ENCODE measurements around the gene LRRC8B. TPM values are rescaled to one million over a fixed set of nuclear protein-coding genes. Genes with fewer than 3 reads are reported as not detected.

Gene LRRC8B
- total RNA-seq, 1 experiment from 2014 or later = 14.8 TPM

DNA sequence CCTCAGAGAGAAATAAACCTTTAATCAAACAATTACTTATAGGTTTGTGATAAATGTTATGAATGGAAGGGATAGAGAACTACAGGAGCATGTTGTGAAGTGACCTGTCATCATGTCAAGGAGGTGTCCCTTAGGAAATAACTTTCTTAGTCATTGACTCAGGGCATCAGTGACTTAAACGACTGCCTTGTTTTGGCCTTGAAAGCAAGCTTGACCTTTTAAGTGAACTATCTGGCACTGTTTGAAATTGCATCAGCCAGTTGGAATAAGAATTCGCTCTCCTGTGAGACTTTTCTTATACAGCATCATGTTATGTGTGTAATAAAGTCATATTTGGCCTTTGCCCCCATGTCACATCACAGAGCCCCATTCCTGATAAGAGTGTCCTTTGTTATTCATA lies 30.9 kb downstream of the LRRC8B start:
- Histone ChIP-seq H3K9me3 (ENCODE audit: low read length) (no peaks in the 10 kb centered on the region; the same call in 1 of the 2 replicates), H3K9me2 (replicated peaks; ENCODE audit: insufficient read depth, low read length) (no peaks in the 10 kb centered on the region), H4K20me1 (ENCODE audit: insufficient read depth, low read depth, low read length) (no peaks in the 10 kb centered on the region), H3K27ac (ENCODE audit: low read length) (no peak overlapping the region), H3K4me1 (ENCODE audit: low read length) (peaks cover 30% of the 10 kb centered on the region), H3K4me3 (ENCODE audit: low read length) (no peak overlapping the region), H3K36me3 (ENCODE audit: insufficient read depth, low read length) (peaks cover 9% of the 10 kb centered on the region; the same call in 1 of the 2 replicates), H3K9ac (ENCODE audit: low read length) (no peak overlapping the region), H2AFZ (ENCODE audit: low read length) (no peak overlapping the region), H3K4me2 (ENCODE audit: low read depth, low read length, poor library complexity, severe bottlenecking) (no peak overlapping the region), H3K27me3 (ENCODE audit: low read length) (no peaks in the 10 kb centered on the region), H3K79me2 (ENCODE audit: low read length) (peaks cover 83% of the 10 kb centered on the region)
- DNase-seq = no peak

DNA sequence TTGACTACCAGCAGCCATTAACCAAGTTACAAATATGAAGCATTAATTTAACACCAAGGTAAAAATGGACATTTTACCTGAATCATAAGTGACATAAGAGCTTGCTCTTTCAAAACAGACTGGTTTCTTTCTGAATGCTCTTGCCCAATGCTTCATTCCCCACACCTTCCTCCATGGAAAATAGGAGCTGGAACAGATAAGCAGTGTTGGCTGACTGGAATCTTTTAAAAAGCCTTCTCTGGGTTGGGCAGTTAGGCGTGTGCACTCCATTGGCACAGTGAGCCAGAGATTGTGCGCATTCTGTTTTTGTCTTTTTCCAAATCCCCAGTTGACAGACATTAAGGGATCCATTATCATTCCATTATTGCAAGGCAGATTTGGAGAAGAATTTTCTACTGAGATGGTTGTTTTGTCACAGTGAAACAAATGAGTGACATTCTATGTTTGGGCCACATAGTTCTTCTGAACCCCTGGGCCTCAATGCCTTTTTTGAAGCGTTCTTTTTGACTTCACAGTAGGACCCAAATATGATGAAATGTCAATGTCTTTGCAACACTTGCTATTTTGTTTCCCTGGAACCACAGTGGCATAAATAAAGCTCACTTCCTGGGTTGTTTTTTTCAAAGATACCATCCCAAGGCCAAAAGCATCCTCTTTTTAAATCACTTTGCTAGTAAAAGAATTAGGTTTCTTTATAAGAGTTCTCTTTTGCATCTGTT lies 32.3 kb downstream of the LRRC8B start:
- H4K20me1 ChIP-seq (ENCODE audit: insufficient read depth, low read depth, low read length) = no peaks in the 10 kb centered on the region
- H3K4me1 ChIP-seq (ENCODE audit: low read length) = peaks cover 23% of the 10 kb centered on the region
- no peak for DNase-seq
- no peaks in the 10 kb centered on the region for H3K9me2 ChIP-seq (replicated peaks; ENCODE audit: insufficient read depth, low read length)
- H3K27me3 ChIP-seq (ENCODE audit: low read length) = no peaks in the 10 kb centered on the region
- H3K4me3 ChIP-seq (ENCODE audit: low read length) = no peak overlapping the region
- H3K36me3 ChIP-seq (ENCODE audit: insufficient read depth, low read length) = peaks cover 9% of the 10 kb centered on the region; the same call in 1 of the 2 replicates
- H3K9me3 ChIP-seq (ENCODE audit: low read length) = no peaks in the 10 kb centered on the region; the same call in 1 of the 2 replicates
- H3K79me2 ChIP-seq (ENCODE audit: low read length) = peaks cover 73% of the 10 kb centered on the region
- no peak overlapping the region for H2AFZ ChIP-seq (ENCODE audit: low read length)
- no peak overlapping the region for H3K27ac ChIP-seq (ENCODE audit: low read length)
- no peak overlapping the region for H3K9ac ChIP-seq (ENCODE audit: low read length)
- no peak overlapping the region for H3K4me2 ChIP-seq (ENCODE audit: low read depth, low read length, poor library complexity, severe bottlenecking)

DNA sequence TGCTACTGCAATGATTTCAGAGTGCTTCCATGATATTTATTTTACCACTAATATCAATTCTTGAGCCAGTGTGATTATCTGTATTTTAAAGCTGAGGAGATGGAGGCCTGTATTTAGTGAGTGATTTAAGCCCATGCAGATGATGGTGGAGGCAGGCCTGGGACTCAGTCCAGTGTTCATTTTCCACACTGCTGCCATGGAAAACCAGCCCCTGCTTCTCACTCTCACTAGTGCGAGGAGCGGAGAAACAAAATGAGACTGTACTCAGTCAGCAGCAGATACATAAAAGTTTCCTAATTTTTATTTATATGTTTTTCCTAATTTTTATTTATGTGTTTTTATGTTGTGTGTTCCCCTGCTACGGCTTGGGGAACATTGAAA lies 32.8 kb downstream of the LRRC8B start:
- Histone ChIP-seq H3K4me3 (ENCODE audit: low read length) (no peak overlapping the region), H4K20me1 (ENCODE audit: insufficient read depth, low read depth, low read length) (no peaks in the 10 kb centered on the region), H3K27me3 (ENCODE audit: low read length) (no peaks in the 10 kb centered on the region), H3K9me3 (ENCODE audit: low read length) (no peaks in the 10 kb centered on the region; the same call in 1 of the 2 replicates), H3K4me1 (ENCODE audit: low read length) (peaks cover 17% of the 10 kb centered on the region), H3K36me3 (ENCODE audit: insufficient read depth, low read length) (peaks cover 9% of the 10 kb centered on the region; the same call in 1 of the 2 replicates), H2AFZ (ENCODE audit: low read length) (no peak overlapping the region), H3K9me2 (replicated peaks; ENCODE audit: insufficient read depth, low read length) (no peaks in the 10 kb centered on the region), H3K9ac (ENCODE audit: low read length) (no peak overlapping the region), H3K79me2 (ENCODE audit: low read length) (peaks cover 77% of the 10 kb centered on the region), H3K27ac (ENCODE audit: low read length) (no peak overlapping the region), H3K4me2 (ENCODE audit: low read depth, low read length, poor library complexity, severe bottlenecking) (no peak overlapping the region)
- DNase-seq = no peak

DNA sequence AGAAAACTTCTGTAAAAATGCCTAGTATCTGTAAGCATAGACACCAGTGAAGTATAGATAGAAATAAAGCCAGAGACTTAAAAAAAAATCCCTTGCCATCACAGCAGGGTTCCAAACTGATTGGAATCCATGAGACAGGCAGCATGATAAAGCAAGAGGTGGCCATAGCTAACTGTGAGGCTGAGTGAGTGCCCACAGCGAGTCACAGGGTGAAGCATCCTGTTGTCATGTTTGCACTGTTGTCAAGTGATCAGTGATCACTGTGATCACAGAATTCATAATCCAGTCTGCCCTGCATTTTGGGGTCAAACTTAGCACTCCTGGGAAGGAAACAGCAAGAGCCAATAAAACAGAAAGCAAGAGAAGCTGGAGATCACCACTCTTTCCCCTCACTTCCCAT lies 33.3 kb downstream of the LRRC8B start:
- H3K9me2 ChIP-seq (replicated peaks; ENCODE audit: insufficient read depth, low read length) = no peaks in the 10 kb centered on the region

DNA sequence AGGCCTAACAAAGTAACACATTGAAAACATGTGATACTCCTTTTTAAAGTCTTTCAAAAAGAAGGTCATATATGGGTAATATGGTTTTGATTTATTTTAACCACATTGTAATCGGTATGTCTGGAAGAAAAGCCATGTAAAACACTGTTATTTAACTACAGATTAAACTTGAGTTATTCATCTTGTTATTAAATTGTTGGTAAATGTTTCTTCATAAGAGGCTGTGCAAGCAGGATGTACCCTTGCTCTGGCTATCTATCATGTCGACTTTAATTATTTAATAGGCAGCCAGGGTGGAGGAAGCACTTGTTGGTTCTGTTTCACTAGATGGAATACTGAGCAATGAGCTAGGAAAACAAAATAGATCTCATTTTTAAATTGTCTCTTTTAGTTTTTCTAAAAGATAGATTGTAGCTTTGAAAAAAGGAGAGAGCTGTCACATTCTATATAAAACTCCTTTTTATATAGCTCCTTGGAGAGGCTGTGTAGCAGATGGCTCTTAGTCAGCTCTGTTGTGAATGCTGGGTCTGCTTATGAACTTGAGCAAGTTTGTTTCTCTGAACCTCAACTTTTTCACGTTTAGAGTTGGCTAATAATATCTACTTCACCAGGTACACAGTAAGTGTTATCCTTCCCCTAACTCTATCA lies 39.5 kb downstream of the LRRC8B start:
- Histone ChIP-seq H3K79me2 (ENCODE audit: low read length) (peaks cover 76% of the 10 kb centered on the region), H2AFZ (ENCODE audit: low read length) (no peak overlapping the region), H3K27ac (ENCODE audit: low read length) (no peak overlapping the region), H3K36me3 (ENCODE audit: insufficient read depth, low read length) (0 out of 2 replicates have a peak, but pooled peaks cover 6% of the 10 kb centered on the region), H4K20me1 (ENCODE audit: insufficient read depth, low read depth, low read length) (peaks cover 4% of the 10 kb centered on the region; the same call in 1 of the 2 replicates), H3K9me2 (replicated peaks; ENCODE audit: insufficient read depth, low read length) (no peaks in the 10 kb centered on the region), H3K4me3 (ENCODE audit: low read length) (no peak overlapping the region), H3K4me1 (ENCODE audit: low read length) (peaks cover 2% of the 10 kb centered on the region), H3K9me3 (ENCODE audit: low read length) (no peaks in the 10 kb centered on the region; the same call in 1 of the 2 replicates), H3K27me3 (ENCODE audit: low read length) (no peaks in the 10 kb centered on the region), H3K9ac (ENCODE audit: low read length) (no peak overlapping the region), H3K4me2 (ENCODE audit: low read depth, low read length, poor library complexity, severe bottlenecking) (no peak overlapping the region)
- no peak for DNase-seq

More for the DNA sequence above, 33.3 kb downstream of the LRRC8B start:
- H2AFZ ChIP-seq (ENCODE audit: low read length) = no peak overlapping the region
- H3K36me3 ChIP-seq (ENCODE audit: insufficient read depth, low read length) = peaks cover 9% of the 10 kb centered on the region; the same call in 1 of the 2 replicates
- H3K4me2 ChIP-seq (ENCODE audit: low read depth, low read length, poor library complexity, severe bottlenecking) = no peak overlapping the region
- H3K27me3 ChIP-seq (ENCODE audit: low read length) = no peaks in the 10 kb centered on the region
- H3K27ac ChIP-seq (ENCODE audit: low read length) = no peak overlapping the region
- no peak for DNase-seq
- H3K4me3 ChIP-seq (ENCODE audit: low read length) = no peak overlapping the region
- H3K4me1 ChIP-seq (ENCODE audit: low read length) = peaks cover 12% of the 10 kb centered on the region
- H3K79me2 ChIP-seq (ENCODE audit: low read length) = peaks cover 76% of the 10 kb centered on the region
- H4K20me1 ChIP-seq (ENCODE audit: insufficient read depth, low read depth, low read length) = no peaks in the 10 kb centered on the region
- H3K9ac ChIP-seq (ENCODE audit: low read length) = no peak overlapping the region
- no peaks in the 10 kb centered on the region; the same call in 1 of the 2 replicates for H3K9me3 ChIP-seq (ENCODE audit: low read length)

DNA sequence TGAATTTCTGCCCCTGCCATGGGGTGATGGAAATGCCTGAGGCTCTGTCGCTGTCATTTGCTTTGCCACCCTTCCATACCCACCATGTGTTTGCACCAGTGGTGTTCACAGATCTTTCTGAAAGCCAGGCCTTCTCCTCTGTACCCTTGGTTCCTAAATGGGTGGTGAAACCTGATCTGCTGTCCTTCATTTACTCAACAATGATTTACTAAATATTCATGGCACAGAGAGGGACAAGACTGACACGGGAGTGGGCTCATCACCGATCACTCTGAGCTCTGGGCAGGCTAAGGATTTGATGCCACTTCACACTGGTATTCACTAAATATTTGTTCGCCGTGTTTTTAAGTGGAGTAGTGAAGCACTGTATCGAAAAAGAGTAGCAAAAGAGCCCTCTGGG lies 40.9 kb downstream of the LRRC8B start:
- Histone ChIP-seq H3K9me3 (ENCODE audit: low read length) (no peaks in the 10 kb centered on the region), H3K4me3 (ENCODE audit: low read length) (no peak overlapping the region), H3K9ac (ENCODE audit: low read length) (no peak overlapping the region), H3K36me3 (ENCODE audit: insufficient read depth, low read length) (peaks cover 11% of the 10 kb centered on the region), H4K20me1 (ENCODE audit: insufficient read depth, low read depth, low read length) (peaks cover 4% of the 10 kb centered on the region; the same call in 1 of the 2 replicates), H3K9me2 (replicated peaks; ENCODE audit: insufficient read depth, low read length) (no peaks in the 10 kb centered on the region), H3K79me2 (ENCODE audit: low read length) (peaks cover 78% of the 10 kb centered on the region), H3K27me3 (ENCODE audit: low read length) (no peaks in the 10 kb centered on the region), H3K4me2 (ENCODE audit: low read depth, low read length, poor library complexity, severe bottlenecking) (no peak overlapping the region), H3K27ac (ENCODE audit: low read length) (no peak overlapping the region), H3K4me1 (ENCODE audit: low read length) (peaks cover 7% of the 10 kb centered on the region), H2AFZ (ENCODE audit: low read length) (no peak overlapping the region)
- no peak for DNase-seq

DNA sequence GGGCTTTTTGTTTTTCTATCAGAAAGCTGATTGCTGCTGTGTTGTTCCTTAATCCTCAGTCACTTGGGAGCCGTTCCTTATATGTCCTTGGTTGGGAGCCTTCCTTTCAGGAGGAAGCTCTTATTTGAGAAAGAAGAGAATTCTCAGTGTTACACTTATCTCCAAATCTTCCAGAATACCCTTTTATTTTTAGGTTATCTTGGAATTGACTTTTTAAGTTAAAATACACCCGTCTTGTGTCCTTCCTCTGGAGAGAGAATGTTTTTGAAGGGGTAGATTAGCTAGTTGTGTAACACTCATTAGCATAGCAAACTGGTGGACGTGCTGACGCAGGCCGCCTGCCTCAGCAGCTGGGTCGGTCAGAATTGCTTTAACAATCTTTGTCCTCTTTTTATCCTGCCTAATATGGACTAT lies 42.1 kb downstream of the LRRC8B start:
- H3K4me2 ChIP-seq (ENCODE audit: low read depth, low read length, poor library complexity, severe bottlenecking) = no peak overlapping the region
- H3K79me2 ChIP-seq (ENCODE audit: low read length) = peaks cover 79% of the 10 kb centered on the region
- H3K9me2 ChIP-seq (replicated peaks; ENCODE audit: insufficient read depth, low read length) = no peaks in the 10 kb centered on the region
- no peak overlapping the region for H2AFZ ChIP-seq (ENCODE audit: low read length)
- H3K4me3 ChIP-seq (ENCODE audit: low read length) = no peak overlapping the region
- no peak for DNase-seq
- H3K9me3 ChIP-seq (ENCODE audit: low read length) = no peaks in the 10 kb centered on the region
- peaks cover 4% of the 10 kb centered on the region; the same call in 1 of the 2 replicates for H4K20me1 ChIP-seq (ENCODE audit: insufficient read depth, low read depth, low read length)
- no peak overlapping the region for H3K9ac ChIP-seq (ENCODE audit: low read length)
- peaks cover 7% of the 10 kb centered on the region for H3K4me1 ChIP-seq (ENCODE audit: low read length)
- no peak overlapping the region for H3K27ac ChIP-seq (ENCODE audit: low read length)
- peaks cover 16% of the 10 kb centered on the region for H3K36me3 ChIP-seq (ENCODE audit: insufficient read depth, low read length)
- H3K27me3 ChIP-seq (ENCODE audit: low read length) = no peaks in the 10 kb centered on the region

DNA sequence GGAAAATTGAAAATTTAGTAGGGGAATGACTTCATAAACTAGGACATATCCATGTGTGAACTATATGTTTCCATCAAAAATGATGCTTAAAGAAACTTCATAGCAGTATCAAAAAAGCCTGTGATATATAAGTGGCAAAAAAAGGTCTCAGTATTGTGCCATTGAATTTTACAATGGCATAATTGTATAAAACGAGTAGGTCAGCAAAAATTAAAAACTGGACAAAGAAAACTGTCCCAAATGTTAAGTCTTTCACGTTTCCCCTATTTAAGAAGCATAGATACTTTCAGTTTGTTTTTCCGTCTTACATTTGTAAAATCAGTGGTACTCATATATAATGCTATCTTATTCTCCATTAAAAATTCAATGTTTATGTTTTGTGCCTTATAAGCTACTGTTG lies 43.2 kb downstream of the LRRC8B start:
- no peak for DNase-seq
- peaks cover 22% of the 10 kb centered on the region for H3K36me3 ChIP-seq (ENCODE audit: insufficient read depth, low read length)
- no peaks in the 10 kb centered on the region for H3K9me2 ChIP-seq (replicated peaks; ENCODE audit: insufficient read depth, low read length)
- H3K9ac ChIP-seq (ENCODE audit: low read length) = no peak overlapping the region
- no peak overlapping the region for H2AFZ ChIP-seq (ENCODE audit: low read length)
- no peaks in the 10 kb centered on the region for H3K9me3 ChIP-seq (ENCODE audit: low read length)
- peaks cover 7% of the 10 kb centered on the region for H3K4me1 ChIP-seq (ENCODE audit: low read length)
- no peak overlapping the region for H3K4me2 ChIP-seq (ENCODE audit: low read depth, low read length, poor library complexity, severe bottlenecking)
- H3K27ac ChIP-seq (ENCODE audit: low read length) = no peak overlapping the region
- peaks cover 78% of the 10 kb centered on the region for H3K79me2 ChIP-seq (ENCODE audit: low read length)
- H4K20me1 ChIP-seq (ENCODE audit: insufficient read depth, low read depth, low read length) = peaks cover 4% of the 10 kb centered on the region; the same call in 1 of the 2 replicates
- H3K27me3 ChIP-seq (ENCODE audit: low read length) = no peaks in the 10 kb centered on the region
- no peak overlapping the region for H3K4me3 ChIP-seq (ENCODE audit: low read length)

Data from Karpas-422 (cell line).